Measurements from ENCODE around the gene ARIH1.
A peak's percentile ranks its signal among the peaks of the same experiment; 100 is the strongest.
"Not testable (repeated sequence)": the region's sequence is repeated elsewhere in the genome, so short reads cannot be mapped to it uniquely, and the experiment has no call there.

ARIH1 gene

GRCh38 chr15:72473614-72474465 is at the start of gene ARIH1:
TSS of gene ARIH1 (plus strand) at chr15:72474330. CDS start at chr15:72474640, 310 bp downstream.
- peak; percentile 85 for DNase-seq (ENCODE audit: low spot score)

GRCh38 chr15:72426753-72427152 is 47.4 kb upstream of the ARIH1 start:
- no peak for DNase-seq (ENCODE audit: low spot score)

- DNase-seq (ENCODE audit: low spot score), result no peak
Measured at GRCh38 chr15:72437650-72438316, 36.3 kb upstream of the ARIH1 start.

GRCh38 chr15:72442848-72443247 is 31.3 kb upstream of the ARIH1 start:
- not testable (repeated sequence) for DNase-seq (ENCODE audit: low spot score)

- no peak for DNase-seq (ENCODE audit: low spot score)
Measured at GRCh38 chr15:72445426-72445825, 28.7 kb upstream of the ARIH1 start.

- no peak for DNase-seq (ENCODE audit: low spot score)
Measured at GRCh38 chr15:72450805-72451204, 23.3 kb upstream of the ARIH1 start.

- no peak for DNase-seq (ENCODE audit: low spot score)
Measured at GRCh38 chr15:72451224-72451623, 22.9 kb upstream of the ARIH1 start.

- no peak for DNase-seq (ENCODE audit: low spot score)
Measured at GRCh38 chr15:72456684-72457083, 17.4 kb upstream of the ARIH1 start.

GRCh38 chr15:72460402-72460801 is 13.7 kb upstream of the ARIH1 start:
- no peak for DNase-seq (ENCODE audit: low spot score)

GRCh38 chr15:72463702-72464101 is 10.4 kb upstream of the ARIH1 start:
- no peak for DNase-seq (ENCODE audit: low spot score)

GRCh38 chr15:72464251-72464650 is 9.9 kb upstream of the ARIH1 start:
- no peak for DNase-seq (ENCODE audit: low spot score)

GRCh38 chr15:72468103-72468502 is 6.0 kb upstream of the ARIH1 start:
- DNase-seq (ENCODE audit: low spot score), result no peak

GRCh38 chr15:72472992-72473610 is 1.0 kb upstream of the ARIH1 start:
- no peak for DNase-seq (ENCODE audit: low spot score)

GRCh38 chr15:72474466-72474911 is 359 bp downstream of the ARIH1 start:
- DNase-seq (ENCODE audit: low spot score), result no peak

- DNase-seq (ENCODE audit: low spot score), result peak; percentile 63
Measured at GRCh38 chr15:72474912-72475628, 940 bp downstream of the ARIH1 start.

GRCh38 chr15:72475674-72476073 is 1.5 kb downstream of the ARIH1 start:
- DNase-seq (ENCODE audit: low spot score), result no peak

- not testable (repeated sequence) for DNase-seq (ENCODE audit: low spot score)
Measured at GRCh38 chr15:72476330-72476729, 2.2 kb downstream of the ARIH1 start.

GRCh38 chr15:72481015-72481659 is 7.0 kb downstream of the ARIH1 start:
- DNase-seq (ENCODE audit: low spot score), result no peak

- no peak for DNase-seq (ENCODE audit: low spot score)
Measured at GRCh38 chr15:72482275-72482674, 8.1 kb downstream of the ARIH1 start.

GRCh38 chr15:72483279-72483678 is 9.1 kb downstream of the ARIH1 start:
- DNase-seq (ENCODE audit: low spot score), result no peak

GRCh38 chr15:72486144-72486543 is 12.0 kb downstream of the ARIH1 start:
- DNase-seq (ENCODE audit: low spot score), result no peak

Data from HuH-7 (cell line).